Activated naive CD4-positive, alpha-beta T cell treated with anti-CD3 and anti-CD28 coated beads for 36 hours (primary cell): ENCODE results near the gene LILRB2. TPM values are rescaled to one million over a fixed set of nuclear protein-coding genes. Genes with fewer than 3 reads are reported as not detected.
A peak's percentile ranks its signal among the peaks of the same experiment; 100 is the strongest.

Experiments
- CTCF ChIA-PET: fragments of 350-600 bp; sonication (Branson Sonifier 250); formaldehyde crosslinking; loops from one replicate; lab custom pipeline; 2021; ENCODE audit warnings: antibody characterized with exemption; lab: Charles Lee
- DNase-seq: peaks from one replicate; pipeline ENCODE4 v3.0.0-alpha.2; 2020
- H3K27ac Mint-ChIP-seq: one replicate; pipeline ENCODE4 v1.8.0; 2021; ENCODE audit warnings: mild to moderate bottlenecking, mixed read lengths
- H3K27me3 Mint-ChIP-seq: one replicate; pipeline ENCODE4 v1.8.0; 2021; ENCODE audit warnings: low read depth, mixed read lengths
- H3K36me3 Mint-ChIP-seq: one replicate; pipeline ENCODE4 v1.8.0; 2021; ENCODE audit warnings: low read depth, mixed read lengths
- H3K4me1 Mint-ChIP-seq: one replicate; pipeline ENCODE4 v1.8.0; 2021; ENCODE audit warnings: low read depth, mixed read lengths
- H3K4me3 Mint-ChIP-seq: one replicate; pipeline ENCODE4 v1.8.0; 2021; ENCODE audit warnings: mild to moderate bottlenecking, moderate library complexity, mixed read lengths
- H3K9me3 Mint-ChIP-seq: one replicate; pipeline ENCODE4 v1.8.0; 2021; ENCODE audit warnings: mixed read lengths
- intact Hi-C: fragments of 100-400 bp; cut with micrococcal nuclease; formaldehyde crosslinking; loops from one replicate; pipeline ENCODE4 v1.15.1; 2023
- total RNA-seq, 2 experiments: library from RNA; stranded (reverse); gene quantifications; one replicate each; pipeline ENCODE4 v1.2.3, GENCODE V29; 2021

The LILRB2 gene
- total RNA-seq, 2 experiments from 2014 or later = not detected

GRCh38 chr19:54262066-54262465, 18.8 kb downstream of the LILRB2 start:
- CTCF ChIA-PET = interaction anchor here (1.0 kb wide), 1 partner anchor 129 kb away, joined by 3 read pairs; no protein-coding TSS in a partner anchor
- Mint-ChIP-seq H3K27me3 (peaks cover 8% of the 10 kb centered on the region), H3K4me3 (no peak overlapping the region), H3K27ac (no peak overlapping the region), H3K36me3 (no peaks in the 10 kb centered on the region), H3K4me1 (no peaks in the 10 kb centered on the region), H3K9me3 (no peaks in the 10 kb centered on the region)
- no peak for DNase-seq
- intact Hi-C loops = no loop called here

GRCh38 chr19:54257116-54257480, 23.8 kb downstream of the LILRB2 start, which contains the start of gene LILRB5:
Gene LILRB5, minus strand, starts transcription at chr19:54257273. Its CDS starts 80 bp downstream, at chr19:54257193.
- no peak within 1 kb of the TSS for H3K27ac Mint-ChIP-seq
- no peaks in the 10 kb centered on the region for H3K9me3 Mint-ChIP-seq
- no peak for DNase-seq
- H3K4me3 Mint-ChIP-seq = no peak within 1 kb of the TSS
- intact Hi-C loops = no loop called here
- peaks cover 6% of the 10 kb centered on the region for H3K27me3 Mint-ChIP-seq
- H3K36me3 Mint-ChIP-seq = no peaks in the 10 kb centered on the region
- no peaks in the 10 kb centered on the region for H3K4me1 Mint-ChIP-seq
- CTCF ChIA-PET = no interaction called here

GRCh38 chr19:54256250-54257115, 24.4 kb downstream of the LILRB2 start:
- H3K4me3 Mint-ChIP-seq = no peak overlapping the region
- H3K9me3 Mint-ChIP-seq = no peaks in the 10 kb centered on the region
- CTCF ChIA-PET = no interaction called here
- H3K4me1 Mint-ChIP-seq = no peaks in the 10 kb centered on the region
- peaks cover 6% of the 10 kb centered on the region for H3K27me3 Mint-ChIP-seq
- intact Hi-C loops = no loop called here
- no peak for DNase-seq
- no peaks in the 10 kb centered on the region for H3K36me3 Mint-ChIP-seq
- no peak overlapping the region for H3K27ac Mint-ChIP-seq

- no peak overlapping the region for H3K4me3 Mint-ChIP-seq
- no peak for DNase-seq
- H3K27me3 Mint-ChIP-seq = peaks cover 6% of the 10 kb centered on the region
- no peaks in the 10 kb centered on the region for H3K9me3 Mint-ChIP-seq
- H3K27ac Mint-ChIP-seq = no peak overlapping the region
- no peaks in the 10 kb centered on the region for H3K36me3 Mint-ChIP-seq
- no peaks in the 10 kb centered on the region for H3K4me1 Mint-ChIP-seq
- intact Hi-C loops = no loop called here
- CTCF ChIA-PET = interaction anchor here (1.9 kb wide), 1 partner anchor 10 kb away, joined by 4 read pairs; no protein-coding TSS in a partner anchor
Observed at GRCh38 chr19:54255105-54255775, 25.7 kb downstream of the LILRB2 start.

GRCh38 chr19:54254195-54254906, 26.6 kb downstream of the LILRB2 start:
- intact Hi-C loops = no loop called here
- CTCF ChIA-PET = interaction anchor here (1.9 kb wide), 1 partner anchor 11 kb away, joined by 4 read pairs; no protein-coding TSS in a partner anchor
- Mint-ChIP-seq H3K4me1 (no peaks in the 10 kb centered on the region), H3K27me3 (peaks cover 6% of the 10 kb centered on the region), H3K27ac (no peak overlapping the region), H3K36me3 (no peaks in the 10 kb centered on the region), H3K4me3 (no peak overlapping the region), H3K9me3 (no peaks in the 10 kb centered on the region)
- no peak for DNase-seq

- H3K4me1 Mint-ChIP-seq = no peaks in the 10 kb centered on the region
- no peak overlapping the region for H3K27ac Mint-ChIP-seq
- H3K9me3 Mint-ChIP-seq = no peaks in the 10 kb centered on the region
- H3K4me3 Mint-ChIP-seq = no peak overlapping the region
- intact Hi-C loops = no loop called here
- no peak for DNase-seq
- H3K36me3 Mint-ChIP-seq = no peaks in the 10 kb centered on the region
- CTCF ChIA-PET = interaction anchor here (1.9 kb wide), 1 partner anchor 12 kb away, joined by 4 read pairs; no protein-coding TSS in a partner anchor
- H3K27me3 Mint-ChIP-seq = peaks cover 6% of the 10 kb centered on the region
Observed at GRCh38 chr19:54253331-54254194, 27.3 kb downstream of the LILRB2 start.

- Mint-ChIP-seq H3K4me1 (peaks cover 7% of the 10 kb centered on the region), H3K9me3 (no peaks in the 10 kb centered on the region), H3K27ac (no peak overlapping the region), H3K4me3 (no peak overlapping the region), H3K27me3 (peaks cover 6% of the 10 kb centered on the region), H3K36me3 (no peaks in the 10 kb centered on the region)
- intact Hi-C loops = no loop called here
- no peak for DNase-seq
- CTCF ChIA-PET = no interaction called here
Observed at GRCh38 chr19:54252845-54253244, 28.1 kb downstream of the LILRB2 start.

- no peak for DNase-seq
- CTCF ChIA-PET = no interaction called here
- intact Hi-C loops = no loop called here
- Mint-ChIP-seq H3K4me3 (no peak overlapping the region), H3K36me3 (no peaks in the 10 kb centered on the region), H3K4me1 (peaks cover 12% of the 10 kb centered on the region), H3K27me3 (peaks cover 4% of the 10 kb centered on the region), H3K9me3 (no peaks in the 10 kb centered on the region), H3K27ac (no peak overlapping the region)
Observed at GRCh38 chr19:54252243-54252642, 28.7 kb downstream of the LILRB2 start.

- no peaks in the 10 kb centered on the region for H3K9me3 Mint-ChIP-seq
- H3K4me3 Mint-ChIP-seq = peak overlapping the region; percentile 14
- no peak overlapping the region for H3K27ac Mint-ChIP-seq
- intact Hi-C loops = loop anchor here (5.0 kb wide), 2 partner anchors 114 to 129 kb away; partner anchors contain the start of gene LAIR1
- H3K4me1 Mint-ChIP-seq = peaks cover 12% of the 10 kb centered on the region
- CTCF ChIA-PET = no interaction called here
- peak; percentile 77 for DNase-seq
- no peaks in the 10 kb centered on the region for H3K27me3 Mint-ChIP-seq
- H3K36me3 Mint-ChIP-seq = no peaks in the 10 kb centered on the region
Observed at GRCh38 chr19:54248016-54248601, 32.8 kb downstream of the LILRB2 start.

- H3K36me3 Mint-ChIP-seq = no peaks in the 10 kb centered on the region
- CTCF ChIA-PET = interaction anchor here (0.6 kb wide), 1 partner anchor 81 kb away, joined by 3 read pairs; no protein-coding TSS in a partner anchor
- intact Hi-C loops = loop anchor here (5.0 kb wide), 2 partner anchors 115 to 130 kb away; partner anchors contain the start of gene LAIR1
- H3K27ac Mint-ChIP-seq = no peak overlapping the region
- no peaks in the 10 kb centered on the region for H3K27me3 Mint-ChIP-seq
- no peaks in the 10 kb centered on the region for H3K9me3 Mint-ChIP-seq
- peak overlapping the region; percentile 14 for H3K4me3 Mint-ChIP-seq
- DNase-seq = no peak
- peaks cover 12% of the 10 kb centered on the region for H3K4me1 Mint-ChIP-seq
Observed at GRCh38 chr19:54247106-54247930, 33.6 kb downstream of the LILRB2 start.
